Naive thymus-derived CD8-positive, alpha-beta T cell (primary cell): Measurements from ENCODE around the gene CFAP74. TPM values are rescaled to one million over a fixed set of nuclear protein-coding genes. Genes with fewer than 3 reads are reported as not detected.
A peak's percentile ranks its signal among the peaks of the same experiment; 100 is the strongest.

Source experiments
- ATAC-seq, 2 donors: fragments of 150-1000 bp; cut with Tn5 transposase in 1 of 2; sonication (Bioruptor Pico), chemical (Tn5 transposase) in 1 of 2; 1 replicate in 1 of 2; 2 replicates in 1 of 2; pipeline ENCODE4 v1.10.0; 2021; ENCODE audit warnings: mild to moderate bottlenecking in 2 of 2, moderate library complexity in 2 of 2
- POLR2A ChIA-PET: fragments of 350-600 bp; sonication (Branson Sonifier 250); formaldehyde crosslinking; loops from one replicate; lab custom pipeline; 2021; ENCODE audit warnings: antibody characterized with exemption; lab: Charles Lee
- DNase-seq, 10 donors: peaks; one replicate each; pipeline versions ENCODE4 v3.0.0 to v3.0.0-alpha.2; 2020 to 2022
- H3K27ac Mint-ChIP-seq, 10 donors: one replicate each; pipeline ENCODE4 v1.8.0; 2020 to 2022; ENCODE audit warnings: mild to moderate bottlenecking in 10 of 10, mixed read lengths in 10 of 10, moderate library complexity in 4 of 10, inconsistent platforms in 1 of 10
- H3K27me3 Mint-ChIP-seq, 5 donors: one replicate each; pipeline ENCODE4 v1.8.0; 2021 to 2022; ENCODE audit warnings: mixed read lengths in 5 of 5
- H3K36me3 Mint-ChIP-seq, 3 donors: one replicate each; pipeline ENCODE4 v1.8.0; 2020 to 2022; ENCODE audit warnings: mixed read lengths in 3 of 3, mild to moderate bottlenecking in 2 of 3, inconsistent platforms in 1 of 3
- H3K4me1 Mint-ChIP-seq, 4 donors: one replicate each; pipeline ENCODE4 v1.8.0; 2021 to 2022; ENCODE audit warnings: mixed read lengths in 4 of 4
- H3K4me3 Mint-ChIP-seq, 10 donors: one replicate each; pipeline ENCODE4 v1.8.0; 2020 to 2022; ENCODE audit warnings: mild to moderate bottlenecking in 10 of 10, mixed read lengths in 10 of 10, moderate library complexity in 6 of 10, inconsistent platforms in 1 of 10
- H3K9me3 Mint-ChIP-seq, 9 donors: one replicate each; pipeline ENCODE4 v1.8.0; 2020 to 2022; ENCODE audit warnings: mixed read lengths in 9 of 9, mild to moderate bottlenecking in 3 of 9, inconsistent platforms in 1 of 9, moderate library complexity in 1 of 9
- polyA plus RNA-seq, 3 donors: library from polyadenylated mRNA; unstranded; fragments of 300-500 nt; fragmentation: Illumina TruSeq; gene quantifications; one replicate each; pipeline ENCODE4 v1.2.3, GENCODE V29; 2021
- total RNA-seq, 8 experiments: library from RNA in 2 of 8; stranded (reverse) in 2 of 8; gene quantifications; one replicate each; pipeline ENCODE4 v1.2.3 and lab custom pipeline; 2021 to 2026

Gene CFAP74
- total RNA-seq = not detected
- polyA plus RNA-seq = not detected
- 0 to 0.07 (median 0) reads per million in 6 experiments for total RNA-seq (lab: John Stamatoyannopoulos, UW)

GRCh38 chr1:2003541-2004131, at the start of gene CFAP74:
TSS of gene CFAP74 (minus strand) at chr1:2003786. CDS start at chr1:1990956, 12,830 bp downstream.
- DNase-seq (no peak), ATAC-seq (peak in 1 of 2 donors; percentile 23)
- Mint-ChIP-seq H3K36me3 (no peaks in the 10 kb centered on the region), H3K4me1 (peaks cover 0 to 2% (median 0%) of the 10 kb centered on the region in 4 donors), H3K27ac (no peak within 1 kb of the TSS), H3K9me3 (no peaks in the 10 kb centered on the region), H3K4me3 (peak within 1 kb of the TSS in 1 of 10 donors; percentile 27), H3K27me3 (peaks cover 16 to 56% (median 45%) of the 10 kb centered on the region in 5 donors)
- POLR2A ChIA-PET = interaction anchor here (0.7 kb wide), 1 partner anchor 22 kb away, joined by 7 read pairs; no protein-coding TSS in a partner anchor

DNA sequence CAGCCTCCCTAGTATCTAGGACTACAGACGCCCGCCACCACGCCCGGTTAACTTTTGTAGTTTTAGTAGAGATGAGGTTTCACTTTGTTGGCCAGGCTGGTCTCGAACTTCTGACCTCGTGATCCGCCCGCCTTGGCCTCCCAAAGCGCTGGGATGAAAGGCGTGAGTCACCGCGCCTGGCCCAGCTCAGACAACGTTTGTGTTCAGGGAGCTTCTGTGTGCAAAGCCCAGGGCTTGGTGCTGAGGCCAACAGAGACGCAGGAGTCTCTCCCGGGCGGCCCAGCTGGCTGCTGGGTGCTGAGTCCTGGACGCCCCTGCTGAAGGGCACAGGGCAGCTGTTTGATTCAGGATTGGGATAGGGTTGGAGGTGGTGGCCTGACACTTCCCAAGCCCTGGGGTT, 49.6 kb upstream of the CFAP74 start:
- H3K27ac Mint-ChIP-seq = peak overlapping the region in 3 of 10 donors; percentile 29 to 63 (median 43)
- POLR2A ChIA-PET = no interaction called here
- peaks cover 0 to 6% (median 2%) of the 10 kb centered on the region in 5 donors for H3K27me3 Mint-ChIP-seq
- DNase-seq = no peak
- no peaks in the 10 kb centered on the region for H3K9me3 Mint-ChIP-seq
- no peak for ATAC-seq
- H3K4me3 Mint-ChIP-seq = peak overlapping the region in 8 of 10 donors; percentile 4 to 77 (median 40)
- H3K36me3 Mint-ChIP-seq = peaks cover 0 to 25% (median 0%) of the 10 kb centered on the region in 3 donors
- H3K4me1 Mint-ChIP-seq = peaks cover 14 to 23% (median 20%) of the 10 kb centered on the region in 4 donors

- peak overlapping the region; percentile 4 to 83 (median 59) for H3K4me3 Mint-ChIP-seq
- POLR2A ChIA-PET = no interaction called here
- ATAC-seq (no peak), DNase-seq (no peak)
- H3K27ac Mint-ChIP-seq = peak overlapping the region in 6 of 10 donors; percentile 6 to 63 (median 43)
- peaks cover 0 to 21% (median 0%) of the 10 kb centered on the region in 3 donors for H3K36me3 Mint-ChIP-seq
- H3K27me3 Mint-ChIP-seq = peaks cover 0 to 6% (median 3%) of the 10 kb centered on the region in 5 donors
- peaks cover 14 to 23% (median 20%) of the 10 kb centered on the region in 4 donors for H3K4me1 Mint-ChIP-seq
- H3K9me3 Mint-ChIP-seq = no peaks in the 10 kb centered on the region
These were observed 49.2 kb upstream of the CFAP74 start for GRCh38 chr1:2052756-2053155.

DNA sequence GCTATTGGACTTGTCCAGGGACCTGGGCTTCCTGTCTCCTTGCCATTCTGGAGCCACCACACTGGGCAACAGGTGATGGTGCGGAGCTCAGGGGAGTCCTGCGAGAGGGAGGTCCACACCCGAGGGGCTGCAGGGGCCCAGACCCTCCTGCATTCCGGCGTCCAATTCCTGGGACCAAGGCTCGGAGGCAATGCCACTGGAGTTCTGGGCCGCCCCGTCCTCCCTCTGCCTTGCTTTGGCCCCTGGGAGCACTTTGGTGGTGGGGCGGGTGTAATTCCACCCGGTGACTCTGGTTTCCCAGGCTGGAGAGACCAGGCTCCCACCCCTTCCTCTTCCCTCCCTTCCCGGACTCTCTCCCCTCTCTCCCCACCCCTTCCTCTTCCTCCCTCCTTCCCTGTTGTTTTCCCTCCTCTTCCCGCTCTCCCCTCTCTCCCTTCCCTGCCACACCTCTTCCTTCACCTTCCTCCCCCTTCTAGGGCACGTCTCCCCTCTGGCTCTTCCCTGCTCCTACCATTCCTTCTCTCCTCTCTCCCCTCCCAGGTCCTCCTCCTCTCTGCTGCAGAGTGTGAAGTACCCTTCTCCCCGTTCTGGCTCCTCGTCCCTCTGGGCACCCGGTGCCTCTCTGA, 48.6 kb upstream of the CFAP74 start:
- peak overlapping the region in 4 of 10 donors; percentile 6 to 63 (median 44) for H3K27ac Mint-ChIP-seq
- no peak for DNase-seq

GRCh38 chr1:2050793-2051682, 47.5 kb upstream of the CFAP74 start:
- Mint-ChIP-seq H3K27ac (peak overlapping the region in 4 of 10 donors; percentile 13 to 70 (median 36)), H3K36me3 (peaks cover 0 to 6% (median 0%) of the 10 kb centered on the region in 3 donors), H3K27me3 (peaks cover 0 to 6% (median 3%) of the 10 kb centered on the region in 5 donors), H3K4me1 (peaks cover 16 to 23% (median 20%) of the 10 kb centered on the region in 4 donors), H3K4me3 (peak overlapping the region; percentile 64 to 87 (median 70)), H3K9me3 (no peaks in the 10 kb centered on the region)
- ATAC-seq (no peak), DNase-seq (no peak)
- POLR2A ChIA-PET = interaction anchor here (0.5 kb wide), 1 partner anchor 24 kb away, joined by 3 read pairs; no protein-coding TSS in a partner anchor

More for the DNA sequence above, 48.6 kb upstream of the CFAP74 start:
- peaks cover 0 to 15% (median 0%) of the 10 kb centered on the region in 3 donors for H3K36me3 Mint-ChIP-seq
- POLR2A ChIA-PET = interaction anchor here (0.5 kb wide), 1 partner anchor 25 kb away, joined by 3 read pairs; no protein-coding TSS in a partner anchor
- peak overlapping the region; percentile 55 to 87 (median 68) for H3K4me3 Mint-ChIP-seq
- H3K9me3 Mint-ChIP-seq = no peaks in the 10 kb centered on the region
- H3K4me1 Mint-ChIP-seq = peaks cover 14 to 23% (median 20%) of the 10 kb centered on the region in 4 donors
- no peak for ATAC-seq
- H3K27me3 Mint-ChIP-seq = peaks cover 0 to 6% (median 3%) of the 10 kb centered on the region in 5 donors

GRCh38 chr1:2050461-2050792, 46.8 kb upstream of the CFAP74 start:
- DNase-seq = peak in 2 of 10 donors; percentile 22 to 74
- H3K36me3 Mint-ChIP-seq = peaks cover 0 to 2% (median 0%) of the 10 kb centered on the region in 3 donors
- H3K27ac Mint-ChIP-seq = no peak overlapping the region
- H3K4me3 Mint-ChIP-seq = peak overlapping the region in 7 of 10 donors; percentile 29 to 87 (median 64)
- H3K4me1 Mint-ChIP-seq = peaks cover 20 to 29% (median 25%) of the 10 kb centered on the region in 4 donors
- H3K9me3 Mint-ChIP-seq = no peaks in the 10 kb centered on the region
- POLR2A ChIA-PET = no interaction called here
- ATAC-seq = peak; percentile 39 to 49
- H3K27me3 Mint-ChIP-seq = peaks cover 0 to 7% (median 3%) of the 10 kb centered on the region in 5 donors

- Mint-ChIP-seq H3K27ac (peak within 1 kb of the TSS in 8 of 10 donors; percentile 31 to 89 (median 70)), H3K4me1 (peaks cover 22 to 35% (median 30%) of the 10 kb centered on the region in 4 donors), H3K27me3 (peaks cover 0 to 8% (median 3%) of the 10 kb centered on the region in 5 donors), H3K9me3 (no peaks in the 10 kb centered on the region), H3K4me3 (peak within 1 kb of the TSS; percentile 70 to 89 (median 84)), H3K36me3 (no peaks in the 10 kb centered on the region)
- POLR2A ChIA-PET = interaction anchor here (0.5 kb wide), 1 partner anchor 87 kb away, joined by 4 read pairs; no protein-coding TSS in a partner anchor
- ATAC-seq = peak; percentile 95 to 98
- DNase-seq = peak; percentile 90 to 96 (median 94)
These were observed 46.3 kb upstream of the CFAP74 start, which contains the start of gene PRKCZ for GRCh38 chr1:2049718-2050431. TSS of gene PRKCZ (plus strand) at chr1:2050411. CDS start at chr1:2050631, 220 bp downstream.

GRCh38 chr1:2049225-2049717, 45.7 kb upstream of the CFAP74 start:
- no peak for ATAC-seq
- H3K4me1 Mint-ChIP-seq = peaks cover 22 to 36% (median 31%) of the 10 kb centered on the region in 4 donors
- POLR2A ChIA-PET = interaction anchor here (0.5 kb wide), 1 partner anchor 86 kb away, joined by 4 read pairs; no protein-coding TSS in a partner anchor
- H3K9me3 Mint-ChIP-seq = no peaks in the 10 kb centered on the region
- peak in 2 of 10 donors; percentile 13 for DNase-seq
- no peaks in the 10 kb centered on the region for H3K36me3 Mint-ChIP-seq
- peaks cover 0 to 8% (median 3%) of the 10 kb centered on the region in 5 donors for H3K27me3 Mint-ChIP-seq
- H3K4me3 Mint-ChIP-seq = peak overlapping the region; percentile 70 to 89 (median 84)
- peak overlapping the region in 9 of 10 donors; percentile 31 to 91 (median 80) for H3K27ac Mint-ChIP-seq

- POLR2A ChIA-PET = no interaction called here
- Mint-ChIP-seq H3K4me3 (peak overlapping the region; percentile 26 to 84 (median 64)), H3K27me3 (peaks cover 0 to 10% (median 3%) of the 10 kb centered on the region in 5 donors)
These were observed 44.5 kb upstream of the CFAP74 start for GRCh38 chr1:2047749-2048729.

More at GRCh38 chr1:2047749-2048729, 44.5 kb upstream of the CFAP74 start:
- ATAC-seq (no peak), DNase-seq (no peak)
- Mint-ChIP-seq H3K36me3 (no peaks in the 10 kb centered on the region), H3K4me1 (peaks cover 26 to 37% (median 32%) of the 10 kb centered on the region in 4 donors), H3K9me3 (no peaks in the 10 kb centered on the region), H3K27ac (peak overlapping the region in 6 of 10 donors; percentile 25 to 88 (median 46))
